BE2C (cell line): ENCODE data around the gene FBLN2.

Experiments used
- DNase-seq: peaks from one replicate; pipeline ENCODE4 v3.0.0-alpha.2; 2020
- H3K27me3 ChIP-seq: fragments of 250-450 bp; sonication (Bioruptor Pico); 2 replicates; pipeline ENCODE4 v1.5.1; 2020; ENCODE audit warnings: mild to moderate bottlenecking
- H3K36me3 ChIP-seq: fragments of 250-450 bp; sonication (Bioruptor Pico); 2 replicates; pipeline ENCODE4 v1.5.1; 2020; ENCODE audit warnings: mild to moderate bottlenecking
- H3K4me1 ChIP-seq: fragments of 250-450 bp; sonication (Bioruptor Pico); 2 replicates; pipeline ENCODE4 v1.5.1; 2020
- H3K4me3 ChIP-seq: 2 replicates; pipeline ENCODE4 v1.5.1; 2011; ENCODE audit warnings: low read depth, low read length
- H3K9me3 ChIP-seq: fragments of 250-450 bp; sonication (Bioruptor Pico); 2 replicates; pipeline ENCODE4 v1.5.1; 2020
- TF ChIP-seq, protein P1 (sequence below): IDR thresholded peaks from 2 replicates; pipeline ENCODE4 v1.5.1; 2012; ENCODE audit warnings: mild to moderate bottlenecking, low read depth, low read length

FBLN2 gene

DNA sequence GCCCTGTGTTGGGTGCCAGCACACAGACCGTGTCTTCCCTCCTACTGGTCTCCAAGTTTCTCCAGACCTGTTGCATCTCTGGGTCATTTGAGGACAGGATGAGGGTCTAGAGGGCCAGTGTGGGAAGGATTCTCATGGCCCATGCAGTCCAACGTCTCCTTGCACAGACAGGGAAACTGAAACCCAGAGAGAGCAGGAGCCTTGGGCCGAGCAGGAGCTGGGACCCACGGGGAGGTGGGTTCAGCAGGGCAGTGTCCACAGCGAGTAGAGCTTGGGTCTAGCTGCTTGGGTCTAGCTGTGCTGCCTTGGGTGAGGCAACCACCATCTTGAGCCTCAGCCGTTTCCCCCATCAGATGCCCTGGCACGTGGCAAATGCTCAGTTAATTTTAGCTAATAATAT, 36.5 kb upstream of the FBLN2 start:
- DNase-seq: no peak
- no peaks in the 10 kb centered on the region for H3K36me3 ChIP-seq
- H3K4me1 ChIP-seq: no peaks in the 10 kb centered on the region; the same call in 1 of the 2 replicates
- no peak overlapping the region for H3K4me3 ChIP-seq
- H3K27me3 ChIP-seq: no peaks in the 10 kb centered on the region
- no peaks in the 10 kb centered on the region for H3K9me3 ChIP-seq
- TF ChIP-seq, protein P1, sequence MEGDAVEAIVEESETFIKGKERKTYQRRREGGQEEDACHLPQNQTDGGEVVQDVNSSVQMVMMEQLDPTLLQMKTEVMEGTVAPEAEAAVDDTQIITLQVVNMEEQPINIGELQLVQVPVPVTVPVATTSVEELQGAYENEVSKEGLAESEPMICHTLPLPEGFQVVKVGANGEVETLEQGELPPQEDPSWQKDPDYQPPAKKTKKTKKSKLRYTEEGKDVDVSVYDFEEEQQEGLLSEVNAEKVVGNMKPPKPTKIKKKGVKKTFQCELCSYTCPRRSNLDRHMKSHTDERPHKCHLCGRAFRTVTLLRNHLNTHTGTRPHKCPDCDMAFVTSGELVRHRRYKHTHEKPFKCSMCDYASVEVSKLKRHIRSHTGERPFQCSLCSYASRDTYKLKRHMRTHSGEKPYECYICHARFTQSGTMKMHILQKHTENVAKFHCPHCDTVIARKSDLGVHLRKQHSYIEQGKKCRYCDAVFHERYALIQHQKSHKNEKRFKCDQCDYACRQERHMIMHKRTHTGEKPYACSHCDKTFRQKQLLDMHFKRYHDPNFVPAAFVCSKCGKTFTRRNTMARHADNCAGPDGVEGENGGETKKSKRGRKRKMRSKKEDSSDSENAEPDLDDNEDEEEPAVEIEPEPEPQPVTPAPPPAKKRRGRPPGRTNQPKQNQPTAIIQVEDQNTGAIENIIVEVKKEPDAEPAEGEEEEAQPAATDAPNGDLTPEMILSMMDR: no peak

DNA sequence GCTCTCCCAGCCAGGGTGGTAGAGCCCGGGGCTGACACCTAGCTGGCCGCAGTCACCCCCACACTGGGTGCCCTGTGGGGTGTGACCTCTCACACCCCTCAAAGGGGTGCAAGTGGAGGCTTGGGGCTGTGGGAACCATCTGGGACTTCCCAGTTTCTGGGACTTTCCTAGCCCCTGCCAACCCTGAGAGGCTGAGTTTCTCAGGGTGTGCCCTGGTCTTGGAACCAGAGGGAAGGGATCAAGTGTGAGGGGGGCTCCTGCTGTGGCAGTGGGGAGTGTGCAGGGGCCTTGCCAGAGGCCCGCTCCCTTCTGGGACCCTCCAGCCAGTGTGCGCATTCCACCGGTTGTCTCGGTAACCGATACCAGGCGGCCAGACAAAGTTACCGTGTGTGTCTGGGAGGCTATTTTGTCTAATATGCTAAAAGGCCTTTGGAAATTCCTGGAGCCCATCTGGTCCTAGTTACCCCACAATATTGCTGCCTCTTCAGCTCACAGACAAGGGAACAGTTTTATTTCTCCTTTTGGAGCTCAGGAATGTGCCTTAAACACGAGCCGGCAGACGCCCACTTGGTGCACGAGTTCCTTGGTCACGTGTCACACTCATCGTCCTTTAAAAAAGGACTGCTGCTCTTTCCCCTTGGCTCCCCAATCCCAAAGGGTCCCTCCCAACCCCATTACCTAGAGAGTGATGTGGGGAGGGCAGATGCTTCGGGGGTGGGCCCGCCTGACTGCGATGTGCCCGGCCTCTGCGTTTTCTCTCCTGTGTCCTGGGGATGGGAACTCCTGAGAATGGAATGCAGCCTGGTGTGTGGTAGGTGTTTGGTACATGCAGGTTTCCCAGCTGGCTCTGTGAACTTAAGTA, 35.6 kb upstream of the FBLN2 start:
- H3K27me3 ChIP-seq: no peaks in the 10 kb centered on the region
- no peaks in the 10 kb centered on the region for H3K4me1 ChIP-seq
- no peaks in the 10 kb centered on the region for H3K9me3 ChIP-seq
- no peak overlapping the region for H3K4me3 ChIP-seq
- DNase-seq: no peak
- TF ChIP-seq, protein P1: no peak
- no peaks in the 10 kb centered on the region for H3K36me3 ChIP-seq

DNA sequence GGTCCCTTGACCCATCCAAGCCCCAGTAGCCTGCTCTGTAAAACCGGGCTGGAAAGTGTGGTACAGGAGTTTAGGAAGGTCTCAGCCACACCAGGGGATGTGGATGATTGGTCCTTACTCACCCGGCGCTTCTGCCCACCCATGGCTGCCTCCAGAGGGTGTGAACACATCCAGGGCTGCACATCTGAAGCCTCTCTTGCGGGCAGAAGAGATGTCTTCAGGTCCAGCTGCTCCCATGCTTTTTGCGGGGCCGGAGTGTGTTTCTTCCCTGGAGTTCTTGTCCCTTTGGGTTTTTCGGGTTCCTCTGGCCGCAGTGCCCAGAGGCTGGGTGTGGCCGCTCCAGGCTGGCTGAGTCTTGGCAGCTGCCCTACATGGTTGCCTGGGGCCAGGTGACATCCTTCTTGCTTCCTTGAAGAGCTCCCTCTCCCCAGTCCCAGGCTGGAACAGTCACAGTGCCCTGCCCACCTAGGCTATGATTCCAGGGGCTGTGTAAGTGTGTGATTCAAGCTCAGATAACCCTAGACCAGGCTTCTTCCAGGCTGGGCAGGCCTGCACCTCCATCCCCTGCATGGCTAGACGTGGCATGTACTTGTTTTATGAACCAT, 34.9 kb upstream of the FBLN2 start:
- Histone ChIP-seq H3K9me3 (no peaks in the 10 kb centered on the region), H3K4me1 (no peaks in the 10 kb centered on the region), H3K36me3 (no peaks in the 10 kb centered on the region), H3K27me3 (no peaks in the 10 kb centered on the region), H3K4me3 (no peak overlapping the region)
- TF ChIP-seq, protein P1: no peak
- no peak for DNase-seq

DNA sequence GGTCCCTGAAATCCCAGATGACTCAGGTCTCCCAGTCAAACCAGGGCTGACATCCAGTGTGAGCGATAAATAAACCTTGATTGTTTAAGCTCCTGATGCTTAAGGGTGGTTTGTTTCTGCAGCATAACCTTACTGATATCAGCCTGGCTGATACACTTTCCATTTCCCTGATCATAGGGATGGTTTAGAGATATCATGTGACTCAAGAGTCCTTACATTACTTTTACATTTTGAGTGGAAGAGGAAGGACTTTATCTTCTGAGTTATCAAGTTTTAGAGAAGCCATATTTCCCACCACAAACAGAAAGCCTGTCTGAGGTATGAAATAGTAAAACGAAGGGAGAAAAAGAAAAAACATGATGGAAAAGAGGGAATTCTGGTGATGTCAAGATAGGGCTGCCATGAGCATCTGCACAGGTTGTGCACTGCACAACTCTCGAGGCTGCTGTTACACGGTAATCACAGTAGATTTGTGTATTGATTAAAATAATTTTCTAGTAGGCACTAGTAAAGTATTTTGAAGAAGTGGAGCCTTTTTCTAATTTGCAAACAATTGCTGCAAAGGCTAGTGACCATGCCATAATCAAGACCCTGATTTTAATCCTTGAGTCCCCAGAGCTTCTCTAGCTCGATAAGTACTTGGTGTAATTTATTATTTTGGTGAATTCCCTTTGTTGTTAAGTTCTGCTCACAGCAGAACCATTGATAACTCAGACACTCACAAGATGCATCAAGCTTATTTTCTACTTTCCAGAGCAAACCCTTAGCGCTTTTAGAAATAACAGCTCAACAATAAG, 34.1 kb upstream of the FBLN2 start:
- Histone ChIP-seq H3K36me3 (no peaks in the 10 kb centered on the region), H3K27me3 (no peaks in the 10 kb centered on the region), H3K4me1 (no peaks in the 10 kb centered on the region), H3K9me3 (no peaks in the 10 kb centered on the region), H3K4me3 (no peak overlapping the region)
- TF ChIP-seq, protein P1: no peak
- no peak for DNase-seq

DNA sequence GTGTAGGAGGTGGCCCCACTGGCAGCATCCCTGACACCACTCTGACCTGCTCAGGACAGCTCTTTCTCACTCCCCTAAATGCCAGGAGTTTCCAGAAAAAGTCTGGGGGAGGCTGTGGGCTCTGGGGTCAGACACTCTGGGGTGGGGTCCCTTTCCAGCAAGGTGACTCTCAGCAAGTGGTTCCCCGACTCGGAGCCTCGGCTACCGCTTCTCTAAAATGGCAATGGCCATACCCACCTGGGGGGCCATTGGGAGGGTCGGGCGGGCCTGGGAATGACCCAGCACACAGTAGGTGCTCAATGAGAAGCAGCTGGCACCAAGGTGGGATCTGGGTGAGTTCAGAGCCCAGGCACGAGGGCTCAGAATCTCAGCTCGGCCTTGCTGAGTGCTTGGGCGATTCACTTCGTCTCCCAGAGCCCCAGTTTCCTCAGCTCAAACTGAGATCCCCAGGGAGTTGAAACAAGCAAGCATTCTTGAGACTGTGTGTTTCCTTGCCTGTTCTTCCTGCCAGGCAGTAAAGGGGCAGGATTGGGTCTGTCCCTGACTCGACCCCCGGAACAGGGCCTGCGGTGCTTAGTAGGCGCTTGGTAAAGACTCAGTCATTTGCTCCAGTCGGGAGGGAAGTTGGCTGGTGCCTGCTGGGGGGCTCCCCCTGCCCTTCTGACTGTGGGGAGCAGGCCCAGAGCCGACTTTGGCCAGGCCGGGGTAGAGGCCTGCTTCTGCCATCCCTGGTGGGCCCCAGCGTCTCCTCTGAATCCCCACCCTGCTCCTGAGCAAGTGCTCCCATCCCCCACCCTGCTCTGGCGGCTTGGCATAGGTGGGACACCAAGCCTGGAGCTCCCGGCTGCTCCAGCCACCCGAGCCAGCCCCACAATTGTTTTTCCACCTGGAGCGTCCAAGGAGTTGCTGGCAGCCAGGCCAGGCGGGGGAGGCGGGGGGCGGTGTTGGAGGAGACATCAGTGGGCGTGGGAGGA, 32.9 kb upstream of the FBLN2 start:
- Histone ChIP-seq H3K4me1 (no peaks in the 10 kb centered on the region), H3K9me3 (no peaks in the 10 kb centered on the region), H3K4me3 (no peak overlapping the region), H3K36me3 (no peaks in the 10 kb centered on the region), H3K27me3 (no peaks in the 10 kb centered on the region)
- TF ChIP-seq, protein P1: no peak
- DNase-seq: no peak
